Dedifferentiated amniotic fluid mesenchymal stem cell (primary cell): Measurements from ENCODE around the gene SIGLEC15.

ENCODE experiments used
- DNase-seq: peaks from one replicate; pipeline ENCODE4 v3.0.0-alpha.2; 2016; ENCODE audit errors: extremely low spot score

Gene SIGLEC15

GRCh38 chr18:45879681-45880655 is 54.5 kb downstream of the SIGLEC15 start:
- DNase-seq, result no peak

DNA sequence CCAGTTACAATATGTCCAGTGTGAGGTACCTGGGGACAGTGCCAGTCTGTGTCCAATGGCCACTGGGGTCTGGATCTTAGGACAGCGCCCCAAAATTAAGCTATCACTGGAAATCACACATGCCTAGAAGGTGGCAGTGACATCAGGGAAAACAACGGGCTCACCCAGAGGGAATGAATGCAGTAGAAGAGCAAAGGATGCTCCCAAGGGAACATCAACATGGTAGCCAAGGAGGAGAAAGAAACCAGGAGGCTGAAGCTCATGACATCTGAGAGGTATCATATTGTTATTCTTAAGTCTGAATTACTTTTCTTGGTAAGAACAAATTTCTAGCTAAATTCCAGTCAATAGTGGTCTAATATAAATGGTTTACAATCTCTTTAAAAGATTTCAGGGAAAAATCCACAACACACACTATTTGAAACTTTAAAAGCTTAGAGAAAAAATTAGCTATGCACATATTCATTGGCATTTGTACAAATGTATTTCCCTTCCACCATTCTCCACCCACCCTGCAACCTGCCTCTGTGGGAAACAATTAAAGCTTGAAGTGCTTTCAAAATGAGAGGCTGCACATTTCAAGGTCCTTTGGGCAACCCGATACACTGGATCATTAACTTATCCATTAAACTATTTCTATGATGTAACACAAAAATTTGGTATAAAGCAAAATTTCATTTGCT is 55.5 kb downstream of the SIGLEC15 start:
- DNase-seq, result no peak

DNA sequence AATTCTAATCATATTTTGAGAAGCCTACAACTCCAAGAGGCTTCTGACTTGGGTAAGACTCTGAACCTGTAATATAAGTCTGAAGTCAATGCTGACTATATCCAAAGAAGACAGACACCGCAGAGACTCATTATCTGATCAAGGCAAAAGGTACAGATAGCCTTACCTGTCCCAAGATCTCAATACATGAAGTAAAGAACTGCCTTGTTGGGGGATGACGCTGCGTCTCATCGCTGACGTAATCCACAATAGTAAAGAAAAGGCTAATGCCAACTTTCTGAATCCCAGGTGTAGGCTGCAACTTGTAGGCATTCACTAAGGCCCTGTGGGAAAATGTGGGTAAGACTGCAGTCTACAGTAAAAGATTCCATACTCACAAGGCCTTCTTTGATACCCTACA is 62.1 kb downstream of the SIGLEC15 start:
- DNase-seq, result no peak

GRCh38 chr18:45889419-45890064 is 64.1 kb downstream of the SIGLEC15 start:
- no peak for DNase-seq

DNA sequence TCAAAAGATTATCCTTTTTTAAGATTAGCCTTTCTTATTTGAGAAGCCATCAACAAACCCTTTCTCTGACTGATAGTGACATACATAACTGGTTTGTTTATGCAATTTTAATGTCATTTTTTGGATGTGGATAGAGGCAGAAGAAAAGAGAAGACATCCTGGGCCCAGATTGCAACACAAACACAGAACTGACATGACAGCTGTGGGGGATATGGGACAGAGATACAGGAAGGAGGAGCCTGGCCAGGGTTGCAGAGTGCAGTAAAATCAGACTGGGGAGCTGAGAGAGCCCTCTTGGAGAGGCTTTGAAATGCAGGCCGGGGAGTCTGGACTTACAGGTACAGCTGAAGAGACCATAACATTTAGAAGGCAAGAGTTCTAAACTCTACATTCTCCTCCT is 65.1 kb downstream of the SIGLEC15 start:
- DNase-seq, result no peak

GRCh38 chr18:45891806-45892205 is 66.3 kb downstream of the SIGLEC15 start:
- DNase-seq, result no peak
